Gastrocnemius medialis (tissue), 4 donors: ENCODE results near the gene TMEM108. TPM values are rescaled to one million over a fixed set of nuclear protein-coding genes. Genes with fewer than 3 reads are reported as not detected.

Experiments used
- ATAC-seq, 2 donors: fragments of 150-250 bp; one replicate each; pipeline ENCODE4 v1.9.1; 2016
- DNase-seq, 2 donors: peaks; one replicate each; pipeline ENCODE4 v3.0.0-alpha.2; 2019
- H3K27ac ChIP-seq, 4 donors: fragments of 200-600 bp; sonication (generic); 1 replicate in 1 of 4; 2 replicates in 3 of 4; pipeline ENCODE4 v1.5.1; 2016 to 2018; ENCODE audit warnings: mild to moderate bottlenecking in 2 of 4, moderate library complexity in 1 of 4
- H3K27me3 ChIP-seq, 3 donors: fragments of 200-600 bp; sonication (generic) in 2 of 3; 1 replicate in 1 of 3; 2 replicates in 2 of 3; pipeline versions ENCODE4 v1.5.1 to v1.6.0; 2016 to 2019; ENCODE audit warnings: mild to moderate bottlenecking in 1 of 3, moderate library complexity in 1 of 3
- H3K36me3 ChIP-seq, 2 donors: fragments of 200-600 bp; sonication (generic) in 1 of 2; one replicate each; pipeline ENCODE4 v1.5.1; 2017 to 2018
- H3K4me1 ChIP-seq, 2 donors: fragments of 200-600 bp; sonication (generic) in 1 of 2; one replicate each; pipeline ENCODE4 v1.5.1; 2016 to 2017; ENCODE audit warnings: mild to moderate bottlenecking in 2 of 2
- H3K4me3 ChIP-seq, 4 donors: fragments of 200-600 bp; sonication (generic) in 3 of 4; 1 replicate in 1 of 4; 2 replicates in 3 of 4; pipeline ENCODE4 v1.5.1; 2016 to 2019; ENCODE audit warnings: mild to moderate bottlenecking in 2 of 4
- H3K9me3 ChIP-seq, 3 donors: fragments of 200-600 bp; sonication (generic) in 2 of 3; 1 replicate in 1 of 3; 2 replicates in 2 of 3; pipeline ENCODE4 v1.5.1; 2016 to 2019
- CTCF ChIP-seq, 5 experiments: fragments of 450-650 bp in 3 of 5; fragments of 200-600 bp in 2 of 5; sonication (generic) in 2 of 5; IDR thresholded peaks in 4 of 5; conservative IDR thresholded peaks in 1 of 5; 1 replicate in 4 of 5; 2 replicates in 1 of 5; pipeline ENCODE4 v1.5.1; 2016 to 2019; ENCODE audit warnings: antibody characterized with exemption in 5 of 5, mild to moderate bottlenecking in 3 of 5, moderate library complexity in 3 of 5
- POLR2A ChIP-seq, 2 donors: fragments of 450-650 bp; IDR thresholded peaks; one replicate each; pipeline ENCODE4 v1.6.1; 2017; ENCODE audit warnings: antibody characterized with exemption in 2 of 2, mild to moderate bottlenecking in 2 of 2, moderate library complexity in 2 of 2
- in situ Hi-C, 4 donors: fragments of 200-750 bp; cut with MboI; loops; one replicate each; pipeline versions ENCODE4 v1.15.0 to v1.8.0; 2017; ENCODE audit warnings: low sequenced_read_pairs in 4 of 4
- intact Hi-C: fragments of 100-400 bp; cut with DNase I; formaldehyde crosslinking; loops from one replicate; pipeline ENCODE4 v1.15.1; 2023; ENCODE audit warnings: low total_unique reads
- total RNA-seq, 4 donors: library from RNA; depleted of rRNA; stranded (reverse); fragments of >200 nt; gene quantifications; one replicate each; pipeline versions ENCODE4 v1.1.0 to v1.2.3, GENCODE V29; 2016

Gene TMEM108
- total RNA-seq, 4 donors from 2014 or later = 1.1 to 3.7 (median 2.4) TPM

- Histone ChIP-seq H3K4me1 (no peaks in the 10 kb centered on the region), H3K9me3 (no peaks in the 10 kb centered on the region), H3K4me3 (no peak overlapping the region), H3K27me3 (no peaks in the 10 kb centered on the region), H3K36me3 (no peaks in the 10 kb centered on the region), H3K27ac (no peak overlapping the region)
- intact Hi-C loops (no loop called here), in situ Hi-C loops (no loop called here)
- TF ChIP-seq CTCF (IDR thresholded peaks at IDR 0.05 in 4 of 5, conservative IDR thresholded peaks at IDR 0.05 in 1 of 5) = no peak
- TF ChIP-seq POLR2A (IDR thresholded peaks at IDR 0.05) = no peak
- ATAC-seq (no peak), DNase-seq (no peak)
These were observed 329.8 kb downstream of the TMEM108 start for GRCh38 chr3:133367956-133368355.

- no peak for ATAC-seq
- Histone ChIP-seq H3K4me1 (no peaks in the 10 kb centered on the region), H3K27me3 (no peaks in the 10 kb centered on the region), H3K9me3 (no peaks in the 10 kb centered on the region), H3K4me3 (no peak overlapping the region), H3K36me3 (no peaks in the 10 kb centered on the region), H3K27ac (no peak overlapping the region)
- no peak for TF ChIP-seq CTCF (IDR thresholded peaks at IDR 0.05 in 4 of 5, conservative IDR thresholded peaks at IDR 0.05 in 1 of 5)
- TF ChIP-seq POLR2A (IDR thresholded peaks at IDR 0.05) = no peak
- intact Hi-C loops (no loop called here), in situ Hi-C loops (no loop called here)
- DNase-seq = no peak
These were observed 330.3 kb downstream of the TMEM108 start for GRCh38 chr3:133368371-133369067.

GRCh38 chr3:133369068-133369440, 330.9 kb downstream of the TMEM108 start:
- no peak for TF ChIP-seq CTCF (IDR thresholded peaks at IDR 0.05 in 4 of 5, conservative IDR thresholded peaks at IDR 0.05 in 1 of 5)
- TF ChIP-seq POLR2A (IDR thresholded peaks at IDR 0.05) = no peak
- intact Hi-C loops = no loop called here
- Histone ChIP-seq H3K4me1 (no peaks in the 10 kb centered on the region), H3K27ac (no peak overlapping the region), H3K9me3 (no peaks in the 10 kb centered on the region), H3K36me3 (no peaks in the 10 kb centered on the region), H3K27me3 (no peaks in the 10 kb centered on the region), H3K4me3 (no peak overlapping the region)
- no peak for DNase-seq
- ATAC-seq = no peak
- in situ Hi-C loops = no loop called here

- ATAC-seq = no peak
- intact Hi-C loops = no loop called here
These were observed 333.0 kb downstream of the TMEM108 start for GRCh38 chr3:133371181-133371580.

More at GRCh38 chr3:133371181-133371580, 333.0 kb downstream of the TMEM108 start:
- in situ Hi-C loops = no loop called here
- no peak for DNase-seq
- Histone ChIP-seq H3K9me3 (no peaks in the 10 kb centered on the region), H3K4me3 (no peak overlapping the region), H3K27me3 (no peaks in the 10 kb centered on the region), H3K4me1 (no peaks in the 10 kb centered on the region), H3K27ac (no peak overlapping the region), H3K36me3 (no peaks in the 10 kb centered on the region)
- no peak for TF ChIP-seq CTCF (IDR thresholded peaks at IDR 0.05 in 4 of 5, conservative IDR thresholded peaks at IDR 0.05 in 1 of 5)
- no peak for TF ChIP-seq POLR2A (IDR thresholded peaks at IDR 0.05)
